Heart right ventricle (tissue), 16 donors: ENCODE results near the gene LGR6. TPM values are rescaled to one million over a fixed set of nuclear protein-coding genes. Genes with fewer than 3 reads are reported as not detected.

Experiments
- ATAC-seq, 8 donors: fragments of 200-7000 bp; cut with Tn5 transposase; one replicate each; pipeline ENCODE4 v1.9.1; 2020; ENCODE audit warnings: mild to moderate bottlenecking in 8 of 8, moderate library complexity in 8 of 8, moderate number of reproducible peaks in 1 of 8
- DNase-seq, 2 donors: peaks; one replicate each; pipeline ENCODE4 v3.0.0-alpha.2; 2020
- H3K27ac ChIP-seq, 10 donors: fragments of 200-600 bp; sonication (generic) in 2 of 10; one replicate each; pipeline versions ENCODE4 v1.5.0 to v1.8.0; 2020 to 2022; ENCODE audit warnings: mild to moderate bottlenecking in 3 of 10
- H3K27me3 ChIP-seq, 7 donors: fragments of 200-600 bp; one replicate each; pipeline ENCODE4 v1.8.0; 2021 to 2022; ENCODE audit warnings: mild to moderate bottlenecking in 2 of 7
- H3K36me3 ChIP-seq, 9 donors: fragments of 200-600 bp; sonication (generic) in 1 of 9; one replicate each; pipeline versions ENCODE4 v1.5.0 to v1.8.0; 2020 to 2022; ENCODE audit warnings: mild to moderate bottlenecking in 2 of 9
- H3K4me1 ChIP-seq, 9 donors: fragments of 200-600 bp; sonication (generic) in 1 of 9; one replicate each; pipeline versions ENCODE4 v1.5.0 to v1.8.0; 2020 to 2022; ENCODE audit warnings: mild to moderate bottlenecking in 4 of 9
- H3K4me3 ChIP-seq, 10 donors: fragments of 200-600 bp; sonication (generic) in 2 of 10; one replicate each; pipeline versions ENCODE4 v1.5.0 to v1.8.0; 2020 to 2022; ENCODE audit warnings: mild to moderate bottlenecking in 7 of 10, moderate library complexity in 2 of 10
- H3K9me3 ChIP-seq, 11 donors: fragments of 200-600 bp in 10 of 11; sonication (generic) in 2 of 11; one replicate each; pipeline versions ENCODE4 v1.5.0 to v1.8.0; 2013 to 2022; ENCODE audit warnings: mild to moderate bottlenecking in 2 of 11, control low read depth in 1 of 11, moderate library complexity in 1 of 11
- WGBS, 2 donors: extraction: QIAGEN DNeasy Blood & Tissue Kit; methylation state at CpG; one replicate each; pipeline ENCODE4 v1.1.7; 2013; ENCODE audit warnings: inconsistent platforms in 1 of 2; 5-methylcytosine and 5-hydroxymethylcytosine counted together
- intact Hi-C, 10 donors: fragments of 100-400 bp; cut with DNase I; formaldehyde crosslinking; loops; one replicate each; pipeline versions ENCODE4 v1.11.1 to v1.14.2; 2022
- polyA plus RNA-seq, 2 donors: library from polyadenylated mRNA; stranded (reverse); fragments of 200-250 nt; gene quantifications; one replicate each; pipeline ENCODE4 v1.2.3, GENCODE V29; 2013
- total RNA-seq, 10 donors: library from RNA; stranded (reverse); fragmentation: NEBNext Ultra II Directional in 3 of 10; extraction: Animal tissue kit (Norgen Biotek cat#: 25700) in 3 of 10; gene quantifications; one replicate each; pipeline versions ENCODE4 v1.2.1 to v1.2.4, GENCODE V29; 2021 to 2023
- TF ChIP-seq, protein P1 (sequence below), 9 donors: fragments of 200-600 bp; sonication (generic) in 2 of 9; IDR thresholded peaks; one replicate each; pipeline versions ENCODE4 v1.5.0 to v1.8.0; 2021 to 2022; ENCODE audit warnings: antibody characterized with exemption in 9 of 9, mild to moderate bottlenecking in 5 of 9, moderate library complexity in 1 of 9
- donor health status: Arrhythmogenic right ventricular cardiomyopathy.
- donor health status: ischemic (EF 13 %, LVEDD 7.1; RV severe dilation, severe dysfunction).
- donor health status: healthy with polysubstance abuse.
- donor health status: DM: no; HTN: yes; CAD: no.
- donor health status: DM: no; HTN: no; CAD: no.
- donor health status: ischemic (EF 25% LVEDD 6.9; RV normal size, moderate dysfunction).
- donor health status: ischemic (EF 25% LVEDD 5.7; RV mildly dilated, moderate dysfunction).
- donor health status: healthy.
- donor health status: DM: yes; HTN: yes; CAD: no.
- donor health status: Ischemic cardiomyopathy.
- donor health status: ischemic (EF 35%, LVEDD 5.7; RV mildly dilated, moderate dysfunction).
- donor health status: nonischemic (EF 11% LVEDD 7.7; RV severe dilation, severe dysfunction).
- donor health status: DM: yes; HTN: yes; CAD: no.
- donor health status: PGD.
- donor health status: ischemic (EF 29% LVEDD 5.4; RV normal size, mild dysfunction).
- donor health status: nonischemic (EF 23%, LVEDD 6.1; RV moderate dilation, normal function).

LGR6 gene
- total and polyA plus RNA-seq, 12 donors = 0.19 to 13.5 (median 2.2) TPM

DNA sequence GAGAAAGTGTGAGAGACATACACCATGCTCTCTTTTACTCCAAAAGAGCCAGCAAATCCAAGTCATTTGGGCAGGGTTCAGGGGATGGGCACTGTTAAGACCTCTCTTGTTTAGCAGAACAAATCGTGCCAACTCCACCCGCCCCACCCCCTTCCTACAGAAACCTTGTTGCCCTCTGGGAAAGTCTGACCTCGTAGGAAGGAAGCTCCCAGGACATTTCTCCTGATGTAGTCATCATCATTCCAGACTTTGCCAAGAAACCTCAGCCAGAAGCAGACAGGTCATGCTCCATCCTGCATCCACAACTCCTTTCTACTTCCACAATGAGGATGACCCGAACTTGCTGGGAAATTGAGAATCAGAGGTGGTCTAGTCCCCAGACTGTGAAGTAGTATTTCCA lies 90.4 kb downstream of the LGR6 start:
- no peak for ATAC-seq
- no peaks in the 10 kb centered on the region for H3K9me3 ChIP-seq
- intact Hi-C loops = no loop called here
- no peak overlapping the region for H3K4me3 ChIP-seq
- TF ChIP-seq, protein P1, sequence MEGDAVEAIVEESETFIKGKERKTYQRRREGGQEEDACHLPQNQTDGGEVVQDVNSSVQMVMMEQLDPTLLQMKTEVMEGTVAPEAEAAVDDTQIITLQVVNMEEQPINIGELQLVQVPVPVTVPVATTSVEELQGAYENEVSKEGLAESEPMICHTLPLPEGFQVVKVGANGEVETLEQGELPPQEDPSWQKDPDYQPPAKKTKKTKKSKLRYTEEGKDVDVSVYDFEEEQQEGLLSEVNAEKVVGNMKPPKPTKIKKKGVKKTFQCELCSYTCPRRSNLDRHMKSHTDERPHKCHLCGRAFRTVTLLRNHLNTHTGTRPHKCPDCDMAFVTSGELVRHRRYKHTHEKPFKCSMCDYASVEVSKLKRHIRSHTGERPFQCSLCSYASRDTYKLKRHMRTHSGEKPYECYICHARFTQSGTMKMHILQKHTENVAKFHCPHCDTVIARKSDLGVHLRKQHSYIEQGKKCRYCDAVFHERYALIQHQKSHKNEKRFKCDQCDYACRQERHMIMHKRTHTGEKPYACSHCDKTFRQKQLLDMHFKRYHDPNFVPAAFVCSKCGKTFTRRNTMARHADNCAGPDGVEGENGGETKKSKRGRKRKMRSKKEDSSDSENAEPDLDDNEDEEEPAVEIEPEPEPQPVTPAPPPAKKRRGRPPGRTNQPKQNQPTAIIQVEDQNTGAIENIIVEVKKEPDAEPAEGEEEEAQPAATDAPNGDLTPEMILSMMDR (IDR thresholded peaks at IDR 0.05) = no peak
- H3K27me3 ChIP-seq = peaks cover 0 to 11% (median 0%) of the 10 kb centered on the region in 7 donors
- H3K27ac ChIP-seq = no peak overlapping the region
- DNase-seq = no peak
- 55 to 64% methylated on average over 4 of the region's 4 CpGs for WGBS, 2 donors
- H3K4me1 ChIP-seq = peaks cover 0 to 38% (median 11%) of the 10 kb centered on the region in 9 donors
- H3K36me3 ChIP-seq = no peaks in the 10 kb centered on the region

DNA sequence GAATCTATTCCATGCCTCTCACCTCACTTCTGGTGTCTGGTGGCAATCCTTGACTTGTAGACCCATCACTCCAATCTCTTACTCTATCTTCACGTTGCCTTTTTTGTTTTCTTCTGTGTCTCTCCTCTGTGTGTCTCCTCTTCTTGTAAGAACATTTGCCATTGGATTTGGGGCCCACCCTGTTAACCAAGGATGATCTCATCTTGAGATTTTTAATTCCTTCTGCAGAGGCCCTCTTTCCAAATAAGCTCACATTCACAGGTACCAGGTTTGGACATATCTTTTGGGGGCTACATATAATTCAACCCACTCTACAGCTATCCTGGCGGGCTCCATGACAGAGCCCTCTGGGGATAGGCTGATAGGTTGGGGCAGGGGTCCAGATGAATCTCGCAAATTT lies 92.3 kb downstream of the LGR6 start:
- H3K9me3 ChIP-seq = no peaks in the 10 kb centered on the region
- DNase-seq (no peak), ATAC-seq (no peak)
- no peaks in the 10 kb centered on the region for H3K36me3 ChIP-seq
- no peak overlapping the region for H3K4me3 ChIP-seq
- peaks cover 0 to 36% (median 13%) of the 10 kb centered on the region in 9 donors for H3K4me1 ChIP-seq
- H3K27ac ChIP-seq = peak overlapping the region in 8 of 10 donors; percentile 20 to 69 (median 52)
- WGBS, 2 donors = 89 to 97% methylated on average over 3 of the region's 3 CpGs
- intact Hi-C loops = loop anchor here in 1 of 10 donors (5.0 kb wide), 1 partner anchor 84 kb away; no protein-coding TSS in a partner anchor
- TF ChIP-seq, protein P1 (IDR thresholded peaks at IDR 0.05) = no peak
- H3K27me3 ChIP-seq = peaks cover 0 to 11% (median 0%) of the 10 kb centered on the region in 7 donors

DNA sequence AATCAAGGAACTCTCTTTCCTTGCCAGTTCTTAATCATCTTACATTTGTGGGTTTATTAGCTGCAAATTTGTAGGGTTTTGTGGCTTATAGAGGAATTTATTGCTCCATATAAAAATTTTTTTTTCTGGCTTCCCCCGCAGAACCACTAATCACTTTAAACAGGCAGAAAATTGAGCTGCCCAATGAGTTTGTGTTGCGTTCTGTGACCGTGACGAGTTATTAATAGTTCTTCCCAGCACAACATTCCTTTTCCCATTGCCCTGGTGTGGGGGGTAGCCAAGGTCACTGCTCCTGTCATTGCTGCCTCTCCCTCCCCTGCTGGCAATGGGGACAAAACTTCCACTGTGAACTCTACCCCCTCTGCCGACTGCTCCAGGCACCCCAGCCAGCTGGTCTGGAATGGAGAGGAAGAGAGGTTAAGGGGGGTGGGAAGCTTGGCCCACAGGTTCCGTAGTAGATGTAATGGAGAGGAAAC lies 93.1 kb downstream of the LGR6 start:
- TF ChIP-seq, protein P1 (IDR thresholded peaks at IDR 0.05) = peak in 1 of 9 donors; percentile 29
- H3K27me3 ChIP-seq = peaks cover 0 to 11% (median 0%) of the 10 kb centered on the region in 7 donors
- ATAC-seq (peak; percentile 61 to 90 (median 87)), DNase-seq (peak; percentile 41 to 64)
- no peaks in the 10 kb centered on the region for H3K36me3 ChIP-seq
- no peaks in the 10 kb centered on the region for H3K9me3 ChIP-seq
- 24 to 29% methylated on average over 6 of the region's 6 CpGs for WGBS, 2 donors
- peaks cover 0 to 30% (median 16%) of the 10 kb centered on the region in 9 donors for H3K4me1 ChIP-seq
- peak overlapping the region in 9 of 10 donors; percentile 20 to 69 (median 52) for H3K27ac ChIP-seq
- H3K4me3 ChIP-seq = no peak overlapping the region
- intact Hi-C loops = loop anchor here in 1 of 10 donors (5.0 kb wide), 1 partner anchor 84 kb away; no protein-coding TSS in a partner anchor

DNA sequence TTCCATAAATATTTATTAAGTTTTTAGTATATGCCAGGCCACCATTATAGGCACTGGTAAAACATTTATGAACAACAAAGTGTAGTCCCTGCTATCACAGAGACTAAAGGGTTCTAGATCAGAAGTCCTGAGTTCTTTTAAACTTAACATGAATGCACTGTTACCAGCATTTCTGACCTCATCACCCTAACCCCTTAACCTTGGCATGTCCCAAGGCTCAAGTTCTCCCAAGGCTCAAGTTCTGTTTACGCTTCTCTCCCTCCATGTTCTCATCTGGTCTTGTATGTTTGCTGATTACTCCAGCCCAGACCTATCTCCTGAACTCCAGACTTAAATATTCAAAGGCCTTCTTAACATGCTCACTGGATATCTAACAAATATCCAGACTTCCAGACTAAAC lies 93.6 kb downstream of the LGR6 start:
- Histone ChIP-seq H3K27me3 (peaks cover 0 to 11% (median 0%) of the 10 kb centered on the region in 7 donors), H3K36me3 (no peaks in the 10 kb centered on the region), H3K9me3 (no peaks in the 10 kb centered on the region), H3K4me3 (no peak overlapping the region), H3K4me1 (peaks cover 0 to 34% (median 16%) of the 10 kb centered on the region in 9 donors), H3K27ac (peak overlapping the region in 9 of 10 donors; percentile 20 to 69 (median 52))
- WGBS, 2 donors = 96 to 98% methylated on average over 1 of the region's 1 CpG
- intact Hi-C loops = loop anchor here in 1 of 10 donors (5.0 kb wide), 1 partner anchor 85 kb away; no protein-coding TSS in a partner anchor
- ATAC-seq (no peak), DNase-seq (no peak)
- TF ChIP-seq, protein P1 (IDR thresholded peaks at IDR 0.05) = no peak
